Glomerular visceral epithelial cell (primary cell): ENCODE results near the gene SMG6.
A peak's percentile ranks its signal among the peaks of the same experiment; 100 is the strongest.

Experiments
- DNase-seq: peaks from one replicate; pipeline ENCODE4 v3.0.0-alpha.2; 2016; ENCODE audit errors: extremely low spot score

Gene SMG6

DNA sequence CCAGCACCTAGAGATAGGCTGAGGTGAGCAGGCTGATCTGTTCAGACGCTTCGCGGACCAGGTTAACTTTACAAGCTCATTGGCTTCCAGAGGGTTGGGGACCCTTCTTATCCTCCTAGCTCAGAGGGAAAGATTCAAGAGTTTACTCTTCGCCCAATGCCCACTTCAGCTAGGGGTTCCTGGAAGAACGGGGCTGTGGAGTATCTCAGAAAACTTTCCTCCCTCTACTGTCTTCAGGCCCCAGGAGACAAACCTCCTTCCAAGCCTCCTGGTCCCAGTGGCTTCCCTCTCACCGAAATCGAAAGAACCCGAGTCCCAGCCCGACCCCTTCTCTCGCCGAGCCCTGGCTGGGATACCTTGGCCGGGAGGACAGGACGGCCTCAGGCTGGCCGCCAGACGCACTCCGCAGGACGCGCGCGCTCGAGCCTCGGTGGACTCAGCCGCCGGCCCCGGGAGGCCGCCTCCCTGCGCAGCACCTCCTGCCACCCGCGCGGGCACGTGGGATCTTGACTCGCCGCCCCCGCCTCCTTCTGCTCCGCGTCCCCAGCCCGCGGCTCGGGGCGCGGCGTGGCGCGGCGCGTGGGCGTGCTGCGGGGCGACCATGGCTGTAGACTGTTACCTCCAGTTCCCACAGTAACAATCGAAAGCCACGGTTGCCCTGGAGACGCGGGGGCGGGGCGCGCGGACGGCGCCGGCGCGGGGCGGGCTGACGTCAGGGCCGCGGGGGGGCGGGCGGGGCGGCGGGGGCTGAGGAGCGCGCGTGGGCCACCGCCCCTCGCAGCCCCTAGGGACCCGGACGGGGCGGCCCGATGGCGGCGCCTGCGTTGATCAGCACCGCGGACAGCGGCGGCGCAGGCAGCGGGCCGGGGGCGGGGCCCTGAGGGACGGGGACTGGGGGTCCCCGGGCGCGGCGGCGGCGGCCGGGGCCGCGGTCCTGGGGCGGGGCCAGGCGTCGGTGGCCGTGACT lies 254.0 kb downstream of the SMG6 start:
- DNase-seq = peak; percentile 83

DNA sequence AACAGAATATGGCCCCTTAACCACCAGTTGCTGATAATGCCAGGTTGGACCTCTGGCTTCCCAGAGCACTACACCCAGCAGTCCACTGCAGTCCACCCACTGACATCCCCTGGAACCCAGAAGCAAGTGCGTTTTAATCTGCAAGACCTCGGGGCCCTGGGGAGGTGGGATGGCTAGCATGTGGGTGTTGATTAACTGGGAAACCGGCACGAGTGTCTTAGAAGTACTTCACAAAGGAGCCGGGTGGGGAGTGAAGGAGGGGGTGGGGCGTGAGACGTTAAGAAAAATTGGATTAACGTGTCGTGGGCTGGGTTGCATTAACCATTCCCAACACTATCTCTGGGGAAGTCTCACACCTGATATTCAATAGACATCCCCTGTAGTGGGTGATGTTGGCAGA lies 254.8 kb downstream of the SMG6 start:
- DNase-seq = no peak

DNA sequence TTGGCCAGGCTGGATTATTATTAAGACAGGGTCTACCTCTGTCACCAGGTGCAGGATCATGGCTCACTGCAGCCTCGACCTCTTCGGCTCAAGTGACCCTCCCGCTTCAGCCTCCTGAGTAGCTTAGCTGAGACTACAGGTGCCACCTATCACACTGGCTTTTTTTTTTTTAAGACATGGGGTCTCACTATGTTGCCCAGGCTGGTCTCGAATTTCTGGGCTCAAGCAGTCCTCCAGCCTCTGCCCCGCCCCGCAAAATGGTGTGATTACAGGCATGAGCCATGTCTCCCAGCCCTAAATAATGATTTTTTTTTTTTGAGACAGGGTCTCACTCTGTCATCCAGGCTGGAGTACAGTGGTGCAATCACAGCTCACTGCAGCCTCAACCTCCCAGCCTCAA lies 256.0 kb downstream of the SMG6 start:
- no peak for DNase-seq

DNA sequence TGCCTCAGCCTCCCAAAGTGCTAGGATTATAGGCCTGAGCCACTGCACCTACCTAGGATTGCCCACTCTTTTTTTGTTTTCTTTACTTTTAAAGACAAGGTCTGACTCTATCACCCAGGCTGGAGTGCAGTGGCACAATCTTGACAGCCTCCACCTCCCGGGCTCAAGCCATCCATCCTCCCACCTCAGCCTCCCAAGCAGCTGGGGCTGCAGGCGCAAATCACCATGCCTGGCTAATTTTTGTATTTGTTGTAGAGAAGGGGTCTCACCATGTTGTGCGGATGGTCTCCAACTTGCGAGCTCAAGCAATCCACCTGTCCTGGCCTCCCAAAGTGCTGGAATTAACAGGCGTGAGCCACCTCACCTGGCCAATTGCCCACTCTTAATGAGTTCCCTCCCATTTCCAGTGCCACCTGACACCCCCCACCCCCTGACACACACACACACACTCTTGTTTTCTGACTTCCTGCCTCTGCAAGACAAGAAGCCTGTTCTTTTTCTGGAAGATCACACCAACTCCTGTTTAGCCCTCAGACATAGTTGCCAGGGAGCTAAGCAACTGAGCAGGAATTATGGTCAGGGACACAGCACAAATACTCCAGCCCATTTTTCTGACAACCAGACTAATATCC lies 259.2 kb downstream of the SMG6 start:
- no peak for DNase-seq

DNA sequence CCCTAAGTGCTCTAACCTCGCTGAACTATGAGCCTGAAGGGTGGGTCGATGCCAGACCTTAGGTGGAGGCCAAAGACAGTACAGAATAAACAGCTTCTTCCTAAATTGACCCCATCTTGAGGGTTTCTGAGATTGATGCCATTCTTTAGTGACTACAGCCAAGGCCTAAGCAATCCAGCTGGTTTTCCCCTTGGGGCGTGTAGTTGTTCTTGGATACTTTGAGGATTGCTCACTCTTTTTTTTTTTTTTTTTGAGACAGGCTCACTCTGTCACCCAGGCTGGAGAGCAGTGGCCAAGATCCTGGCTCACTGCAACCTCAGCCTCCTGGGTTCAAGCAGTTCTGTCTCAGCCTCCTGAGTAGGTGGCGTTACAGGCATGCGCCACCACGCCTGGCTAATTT lies 259.8 kb downstream of the SMG6 start:
- peak; percentile 40 for DNase-seq

DNA sequence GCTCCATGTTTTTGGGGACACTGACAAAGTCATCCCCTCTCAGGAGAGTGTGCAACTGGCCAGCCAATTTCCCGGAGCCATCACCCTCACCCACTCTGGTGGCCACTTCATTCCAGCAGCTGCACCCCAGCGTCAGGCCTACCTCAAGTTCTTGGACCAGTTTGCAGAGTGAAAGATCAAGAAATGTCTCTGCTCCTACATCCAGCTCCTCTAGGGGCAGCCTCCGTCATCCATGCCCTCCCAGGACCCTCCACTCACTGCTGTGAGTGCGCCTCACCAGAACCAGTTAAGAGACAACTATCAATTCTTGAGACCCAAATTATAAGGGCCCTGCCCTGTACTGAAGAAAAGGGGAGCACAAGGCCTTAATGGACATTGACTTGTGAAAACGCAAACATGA lies 260.7 kb downstream of the SMG6 start:
- no peak for DNase-seq

DNA sequence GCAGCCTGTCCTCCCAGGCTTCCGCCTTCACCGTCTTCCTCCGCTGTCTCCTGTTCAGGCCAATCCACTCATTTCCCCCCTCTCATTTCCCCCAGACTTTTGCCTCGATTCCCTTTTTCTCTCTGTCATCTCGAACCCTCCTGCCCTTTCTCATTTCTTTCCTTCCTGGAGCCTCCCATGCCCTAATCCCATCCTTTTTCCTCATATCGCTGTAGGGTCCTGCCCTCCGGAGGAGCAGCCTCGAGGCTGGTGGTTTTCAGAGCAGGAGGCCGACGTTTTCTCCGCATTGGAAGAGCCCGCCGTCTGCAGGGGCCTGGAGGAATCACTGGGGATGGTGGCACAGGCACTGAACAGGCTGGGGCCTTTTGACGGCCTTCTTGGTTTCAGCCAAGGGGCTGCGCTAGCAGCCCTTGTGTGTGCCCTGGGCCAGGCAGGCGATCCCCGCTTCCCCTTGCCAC lies 261.2 kb downstream of the SMG6 start:
- no peak for DNase-seq

DNA sequence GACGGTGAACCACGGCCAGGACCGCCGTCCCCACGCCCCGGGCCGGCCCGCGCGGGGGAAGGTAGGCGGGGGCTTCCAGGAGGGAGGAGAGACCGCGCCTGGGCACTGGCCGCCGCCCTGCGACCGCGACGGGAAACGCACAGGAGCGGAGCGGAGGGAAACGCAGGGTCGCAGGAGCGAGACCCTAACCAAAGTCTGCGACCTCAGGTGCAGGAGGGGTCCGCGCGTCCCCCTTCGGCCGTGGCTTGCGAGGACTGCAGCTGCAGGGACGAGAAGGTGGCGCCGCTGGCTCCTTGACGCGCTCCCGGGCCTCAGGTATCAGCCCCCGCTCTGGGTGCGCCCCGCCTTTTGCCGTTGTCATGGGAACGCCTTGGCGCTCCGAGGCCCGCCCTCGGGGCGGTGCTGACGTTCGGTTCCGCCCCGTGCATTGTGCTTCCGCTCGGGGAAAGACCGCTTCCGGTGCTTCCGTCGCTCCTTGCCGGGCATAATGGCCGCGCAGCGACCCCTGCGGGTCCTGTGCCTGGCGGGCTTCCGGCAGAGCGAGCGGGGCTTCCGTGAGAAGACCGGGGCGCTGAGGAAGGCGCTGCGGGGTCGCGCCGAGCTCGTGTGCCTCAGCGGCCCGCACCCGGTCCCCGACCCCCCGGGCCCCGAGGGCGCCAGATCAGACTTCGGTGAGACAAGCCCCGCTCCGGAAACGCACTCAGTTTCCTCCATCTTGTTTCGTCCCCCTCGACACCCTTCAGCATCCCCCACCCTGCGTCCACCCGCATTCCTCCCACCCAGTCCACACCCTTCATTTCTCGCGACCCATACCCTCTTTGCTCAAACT lies 261.8 kb downstream of the SMG6 start, which contains the start of gene OVCA2:
OVCA2 (plus strand) TSS at position 462 of the 829 bp plus-strand sequence; CDS start at position 488, 26 bp downstream.
- DNase-seq = peak; percentile 96

DNA sequence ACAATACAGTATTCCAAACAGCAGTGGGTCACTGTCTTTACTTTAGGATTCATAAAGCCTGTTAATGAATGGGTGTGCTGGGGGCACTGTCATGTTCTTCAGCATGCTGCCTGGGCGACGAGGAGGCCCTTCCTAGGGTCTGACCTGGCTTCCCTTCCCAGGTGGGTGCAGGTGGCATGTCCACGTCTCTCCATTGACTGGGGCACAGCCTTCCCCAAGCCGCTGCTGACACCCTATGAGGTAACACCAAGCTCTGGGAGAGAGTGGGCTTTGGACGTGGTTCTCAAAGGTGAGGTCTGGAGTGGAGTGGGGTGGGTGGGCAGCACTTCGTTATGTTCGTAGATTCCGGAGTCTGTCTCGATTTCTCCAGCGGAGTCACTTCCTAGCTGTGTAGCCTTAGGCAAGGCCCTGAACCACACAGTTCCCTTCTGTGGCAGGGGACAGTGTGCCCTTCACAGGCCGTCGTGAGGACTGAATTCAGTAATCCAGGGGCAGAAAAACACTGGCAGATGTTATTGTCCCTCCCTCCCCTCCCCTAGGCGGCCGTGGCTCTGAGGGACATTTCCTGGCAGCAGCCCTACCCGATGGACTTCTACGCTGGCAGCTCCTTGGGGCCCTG lies 262.5 kb downstream of the SMG6 start:
- DNase-seq = no peak

DNA sequence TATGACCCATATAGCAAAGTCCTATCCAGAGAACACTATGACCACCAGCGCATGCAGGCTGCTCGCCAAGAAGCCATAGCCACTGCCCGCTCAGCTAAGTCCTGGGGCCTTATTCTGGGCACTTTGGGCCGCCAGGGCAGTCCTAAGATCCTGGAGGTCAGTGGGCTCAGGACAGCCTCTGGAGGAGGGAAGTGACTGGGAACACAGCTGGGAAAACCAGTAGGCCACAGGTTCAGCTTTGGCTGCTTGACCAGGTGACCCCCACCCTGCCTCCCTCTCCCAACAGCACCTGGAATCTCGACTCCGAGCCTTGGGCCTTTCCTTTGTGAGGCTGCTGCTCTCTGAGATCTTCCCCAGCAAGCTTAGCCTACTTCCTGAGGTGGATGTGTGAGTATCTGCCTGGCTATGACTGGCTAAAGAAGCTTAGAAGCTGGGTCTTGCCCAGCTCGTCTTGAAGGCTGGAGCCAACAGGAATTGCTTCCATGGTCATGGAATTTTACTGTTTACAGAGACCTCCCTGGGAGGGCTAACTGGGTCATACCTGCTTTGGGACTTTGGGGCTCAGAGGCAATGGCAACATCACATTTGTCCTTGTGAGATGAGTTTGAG lies 263.3 kb downstream of the SMG6 start:
- no peak for DNase-seq

DNA sequence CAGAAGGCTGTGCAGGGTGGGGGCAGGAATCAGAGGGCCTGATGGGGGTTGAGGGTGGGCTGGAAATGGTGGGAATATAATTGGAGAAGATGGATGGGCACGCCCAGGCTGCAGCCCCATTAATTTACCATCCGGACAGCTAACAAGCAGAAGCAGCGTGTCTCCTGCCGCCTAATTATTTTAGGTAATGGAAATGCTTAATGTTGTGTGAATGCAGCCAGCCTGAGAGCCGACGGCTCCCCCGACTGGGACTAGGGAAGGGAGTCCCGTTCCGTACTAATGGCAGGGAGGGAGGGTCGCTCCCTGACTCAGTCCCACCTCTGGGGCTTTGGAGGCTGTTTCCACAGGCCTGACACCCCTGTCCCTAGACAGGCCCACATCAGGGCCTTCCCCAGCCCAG lies 266.4 kb downstream of the SMG6 start:
- no peak for DNase-seq

DNA sequence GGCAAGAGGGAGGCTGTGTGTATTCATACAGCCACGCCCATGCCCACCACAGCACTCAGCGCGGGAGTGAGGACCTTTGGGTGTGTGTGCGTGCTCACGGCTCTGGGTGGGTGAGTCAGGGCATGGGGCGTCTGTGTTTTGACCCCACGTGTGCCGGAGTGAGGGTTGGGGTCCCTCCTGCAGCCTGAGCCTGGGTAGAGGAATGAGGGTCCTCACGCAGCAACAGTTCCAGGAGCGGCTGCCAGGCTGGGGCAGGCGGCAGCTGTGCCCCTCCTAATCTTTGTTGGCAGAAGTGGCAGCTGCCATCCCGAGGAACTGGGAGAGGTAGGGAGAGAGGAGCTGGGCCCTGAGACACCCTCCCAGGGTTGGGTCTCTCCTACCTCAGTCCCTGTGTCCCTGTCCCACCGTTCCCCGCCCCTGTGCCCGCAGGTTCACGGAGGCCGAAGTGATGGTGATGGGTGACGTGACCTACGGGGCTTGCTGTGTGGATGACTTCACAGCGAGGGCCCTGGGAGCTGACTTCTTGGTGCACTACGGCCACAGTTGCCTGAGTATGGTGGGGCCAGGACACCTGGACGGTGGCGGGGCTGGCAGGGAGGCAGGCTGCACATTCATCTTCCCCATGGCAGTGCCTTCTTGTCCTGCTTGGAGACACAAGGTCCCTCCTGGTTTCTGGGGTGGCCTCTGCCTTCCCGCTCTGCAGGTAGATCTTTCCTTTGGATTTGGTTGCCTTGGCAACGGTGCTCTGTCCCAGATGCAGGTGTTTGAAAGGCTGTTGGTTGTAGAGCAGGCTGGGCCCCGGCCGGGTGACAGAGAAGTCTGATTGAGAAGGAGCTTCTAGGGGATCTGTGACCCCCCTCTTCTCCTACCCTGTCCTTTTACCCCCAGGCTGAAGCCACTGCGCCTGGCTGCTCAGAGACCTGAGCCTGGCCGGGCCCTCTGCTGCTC lies 267.8 kb downstream of the SMG6 start:
- DNase-seq = no peak

DNA sequence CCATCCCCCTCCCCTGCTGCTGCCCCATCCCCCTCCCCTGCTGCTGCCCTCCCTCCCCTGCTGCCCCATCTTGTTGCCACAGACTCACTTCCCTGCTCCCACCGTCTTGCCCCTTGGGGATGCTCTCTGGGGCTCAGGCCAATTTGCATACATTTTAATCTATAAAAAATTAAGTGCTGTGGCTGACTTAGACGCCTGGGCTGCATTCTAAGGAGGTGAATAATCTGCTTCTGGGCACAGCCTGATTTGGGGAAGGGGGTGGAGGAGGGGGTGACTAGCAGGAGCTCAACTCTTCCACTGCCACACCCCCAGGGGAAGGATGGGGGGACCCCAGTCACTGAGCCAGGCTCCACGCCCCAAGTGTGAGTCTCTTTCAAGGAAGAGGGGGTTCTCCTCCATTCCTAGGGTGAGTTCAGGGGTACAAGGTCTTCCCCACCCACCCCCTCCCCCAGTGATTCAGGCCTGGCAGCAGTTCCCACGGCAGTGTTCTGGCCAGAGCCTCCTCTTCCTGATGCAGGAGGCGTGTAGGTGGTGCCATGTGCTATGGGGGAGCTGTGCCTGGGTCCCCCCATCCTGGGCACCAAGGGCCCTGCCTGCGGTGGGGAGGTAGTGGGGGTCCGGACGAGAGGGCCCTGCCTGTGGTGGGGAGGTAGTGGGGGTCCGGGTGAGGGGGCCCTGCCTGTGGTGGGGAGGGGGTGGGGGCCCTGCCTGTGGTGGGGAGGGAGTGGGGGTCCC lies 268.6 kb downstream of the SMG6 start:
- no peak for DNase-seq

DNA sequence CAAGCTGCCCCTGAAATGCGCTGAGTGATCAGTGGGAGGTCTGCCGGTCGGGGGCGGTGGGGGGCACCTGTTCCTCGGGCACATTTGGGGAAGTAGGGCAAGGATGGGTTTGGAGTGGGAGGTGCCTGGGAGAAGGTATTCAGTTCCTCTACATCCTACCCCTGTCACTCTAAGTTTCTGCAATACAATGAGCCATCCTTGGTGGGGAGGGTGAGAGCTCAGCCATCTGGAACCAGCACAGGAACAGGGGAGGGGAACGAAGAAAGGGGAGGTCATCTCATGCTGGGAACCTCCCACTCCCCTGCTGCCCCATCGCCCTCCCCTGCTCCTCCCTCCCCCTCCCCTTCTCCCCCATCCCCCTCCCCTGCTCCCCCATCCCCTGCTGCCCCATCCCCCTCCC lies 269.4 kb downstream of the SMG6 start:
- peak; percentile 46 for DNase-seq

DNA sequence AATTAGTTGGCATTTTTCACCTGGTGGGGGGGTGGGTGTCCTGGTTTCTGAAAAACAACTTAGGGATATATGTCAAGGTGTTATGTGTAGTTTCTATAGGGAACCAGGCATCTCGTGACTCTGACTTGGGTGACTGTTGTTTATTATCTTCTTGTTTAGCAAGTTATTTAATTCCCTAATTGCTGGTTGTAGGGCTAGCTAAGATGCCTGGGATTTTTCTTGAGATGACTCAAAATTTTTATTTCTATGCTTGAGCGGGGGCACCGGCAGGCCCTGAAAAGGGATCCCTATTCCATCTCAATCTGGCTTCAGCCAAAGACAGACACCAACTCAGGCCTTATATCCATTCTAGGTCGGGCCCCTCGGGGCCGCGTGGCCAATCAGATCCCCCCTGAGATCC lies 270.4 kb downstream of the SMG6 start:
- no peak for DNase-seq

DNA sequence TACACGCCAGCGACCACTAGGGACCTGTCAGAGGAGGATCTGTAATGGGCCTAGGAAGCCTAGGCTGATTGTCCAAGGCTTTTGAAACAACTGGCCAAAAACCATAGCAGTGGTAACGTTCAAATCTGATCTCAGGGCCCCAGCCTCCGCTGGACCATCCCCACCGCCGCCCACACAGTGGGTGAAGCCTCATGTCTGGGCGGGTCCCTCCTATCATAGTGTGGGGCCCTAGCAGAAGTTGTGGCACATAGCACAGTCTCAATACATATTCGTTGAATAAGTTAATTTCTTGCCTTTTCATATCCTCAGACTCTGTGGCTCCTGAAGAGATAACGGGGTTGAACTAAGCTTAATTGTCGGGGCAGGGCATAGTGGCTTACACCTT lies 272.8 kb downstream of the SMG6 start:
- DNase-seq = no peak

DNA sequence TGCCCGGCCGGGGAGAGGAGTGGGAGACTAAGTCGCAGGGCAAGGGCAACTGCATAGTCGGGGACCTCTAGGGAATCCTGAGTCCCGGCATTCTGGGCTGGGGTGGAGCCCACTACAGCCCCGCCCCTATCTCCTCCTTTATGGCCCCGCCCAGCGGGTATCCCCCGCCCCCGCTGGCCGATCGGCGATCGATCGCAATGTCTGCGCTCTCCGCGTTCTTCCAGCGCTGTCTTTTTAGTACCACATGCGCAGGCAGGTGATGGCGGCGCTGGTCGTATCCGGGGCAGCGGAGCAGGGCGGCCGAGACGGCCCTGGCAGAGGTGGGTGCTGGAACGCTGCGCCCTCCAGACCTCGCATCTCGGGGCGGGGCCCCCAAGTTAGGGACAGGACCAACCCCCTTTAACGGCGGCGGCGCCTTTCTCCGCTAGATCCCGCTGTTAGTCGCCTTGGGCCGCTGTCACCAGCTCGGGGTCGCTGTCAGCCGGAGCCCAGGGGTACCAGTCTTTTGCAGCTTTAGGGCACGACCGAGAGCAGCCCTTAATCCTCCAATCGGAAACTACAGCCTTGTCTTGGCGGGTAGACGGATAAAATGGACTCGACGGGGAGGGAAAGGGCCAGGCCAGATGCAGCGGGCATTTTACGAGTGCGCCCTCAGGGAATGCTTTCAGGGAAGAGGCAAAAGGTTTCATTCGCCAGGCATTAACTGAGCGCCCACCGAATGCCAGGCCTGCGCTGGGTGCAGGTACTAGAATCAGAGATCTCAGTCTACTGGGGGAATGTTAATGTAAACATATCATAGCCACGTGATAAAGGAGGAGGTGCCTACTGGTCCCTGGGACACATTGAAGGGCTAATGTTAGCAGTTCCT lies 273.4 kb downstream of the SMG6 start, which contains the start of gene DPH1:
DPH1 (plus strand) TSS at position 243 of the 868 bp plus-strand sequence; CDS start at position 260, 17 bp downstream.
- DNase-seq = peak; percentile 86

DNA sequence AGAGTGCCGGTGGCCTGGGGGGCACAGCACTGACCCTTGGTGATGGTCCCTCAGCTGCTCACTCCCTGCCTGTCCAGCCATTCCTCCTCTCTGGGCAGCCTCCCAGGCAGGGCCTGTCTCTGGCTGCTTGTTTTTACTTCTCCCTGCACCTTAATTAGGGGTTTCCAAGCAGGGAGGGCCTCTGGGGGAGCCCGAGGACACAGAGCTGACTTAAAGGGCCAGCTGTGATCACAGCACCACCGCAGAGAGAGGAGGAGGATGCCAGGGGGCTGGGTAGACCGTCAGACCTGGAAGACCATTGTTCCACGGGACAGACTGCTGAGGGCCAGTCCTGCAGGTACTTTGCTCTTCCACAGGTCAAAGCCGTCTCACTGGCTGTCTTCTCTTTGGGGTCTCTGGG lies 274.8 kb downstream of the SMG6 start:
- no peak for DNase-seq
